ENCODE data around the gene PSME2. TPM values are rescaled to one million over a fixed set of nuclear protein-coding genes. Genes with fewer than 3 reads are reported as not detected.

PSME2 gene
- total and polyA plus RNA-seq, 2 of the 13 experiments (the other 11 are each of a cell fraction or from before 2014, with no cell fraction given), result 332 to 716 TPM

DNA sequence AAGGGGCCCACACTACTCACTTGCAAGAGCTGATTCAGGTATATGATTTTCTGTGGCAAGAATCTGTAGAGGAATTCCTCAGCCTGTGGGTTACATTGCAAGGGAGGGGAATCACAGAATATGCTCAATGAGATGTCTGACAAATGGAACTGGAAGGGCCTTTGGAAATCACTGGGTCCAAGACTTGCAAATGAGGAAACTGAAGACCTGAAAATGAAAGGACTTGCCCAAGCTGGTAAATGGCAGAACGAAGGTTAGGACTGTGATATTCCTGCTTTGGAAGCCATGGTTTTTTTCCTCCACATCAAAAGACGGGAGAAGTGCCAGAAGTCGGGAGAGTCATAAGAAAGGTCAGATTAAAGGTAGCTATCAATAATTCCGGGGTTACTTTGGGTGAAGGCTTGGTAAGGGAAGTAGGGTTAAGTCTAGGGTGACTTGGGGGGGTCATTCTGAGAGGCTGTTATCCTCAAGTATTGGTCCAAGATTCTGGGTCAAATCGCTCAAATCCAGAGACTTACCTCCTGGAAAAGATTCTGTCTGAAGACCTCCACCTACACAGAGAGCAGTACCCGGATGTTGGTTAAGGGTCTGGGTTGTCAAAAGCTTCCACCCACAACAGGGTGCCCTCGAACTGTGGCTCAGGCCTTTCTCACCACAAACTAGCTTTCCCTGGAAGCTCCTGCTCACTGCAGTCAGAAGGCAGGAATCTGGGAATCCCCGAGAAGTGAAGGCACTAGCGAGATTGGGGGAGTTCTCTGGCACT lies 539 bp downstream of the PSME2 start (continued):
- 0 out of 2 replicates have a peak, but pooled peaks have one; percentile 81 for TF ChIP-seq LBX2 (CRISPR knock-in tag; IDR thresholded peaks at IDR 0.05; ENCODE audit: borderline replicate concordance)
- no peak; the same call in 1 of the 2 replicates for TF ChIP-seq ESRRA (CRISPR knock-in tag; IDR thresholded peaks at IDR 0.05; ENCODE audit: low read depth)
- no peak for TF ChIP-seq ZNF224 (CRISPR knock-in tag; IDR thresholded peaks at IDR 0.05)
- TF ChIP-seq, protein P1, sequence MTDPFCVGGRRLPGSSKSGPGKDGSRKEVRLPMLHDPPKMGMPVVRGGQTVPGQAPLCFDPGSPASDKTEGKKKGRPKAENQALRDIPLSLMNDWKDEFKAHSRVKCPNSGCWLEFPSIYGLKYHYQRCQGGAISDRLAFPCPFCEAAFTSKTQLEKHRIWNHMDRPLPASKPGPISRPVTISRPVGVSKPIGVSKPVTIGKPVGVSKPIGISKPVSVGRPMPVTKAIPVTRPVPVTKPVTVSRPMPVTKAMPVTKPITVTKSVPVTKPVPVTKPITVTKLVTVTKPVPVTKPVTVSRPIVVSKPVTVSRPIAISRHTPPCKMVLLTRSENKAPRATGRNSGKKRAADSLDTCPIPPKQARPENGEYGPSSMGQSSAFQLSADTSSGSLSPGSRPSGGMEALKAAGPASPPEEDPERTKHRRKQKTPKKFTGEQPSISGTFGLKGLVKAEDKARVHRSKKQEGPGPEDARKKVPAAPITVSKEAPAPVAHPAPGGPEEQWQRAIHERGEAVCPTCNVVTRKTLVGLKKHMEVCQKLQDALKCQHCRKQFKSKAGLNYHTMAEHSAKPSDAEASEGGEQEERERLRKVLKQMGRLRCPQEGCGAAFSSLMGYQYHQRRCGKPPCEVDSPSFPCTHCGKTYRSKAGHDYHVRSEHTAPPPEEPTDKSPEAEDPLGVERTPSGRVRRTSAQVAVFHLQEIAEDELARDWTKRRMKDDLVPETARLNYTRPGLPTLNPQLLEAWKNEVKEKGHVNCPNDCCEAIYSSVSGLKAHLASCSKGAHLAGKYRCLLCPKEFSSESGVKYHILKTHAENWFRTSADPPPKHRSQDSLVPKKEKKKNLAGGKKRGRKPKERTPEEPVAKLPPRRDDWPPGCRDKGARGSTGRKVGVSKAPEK (CRISPR knock-in tag; IDR thresholded peaks at IDR 0.05; ENCODE audit: borderline replicate concordance), result no peak
- TF ChIP-seq, protein P2, sequence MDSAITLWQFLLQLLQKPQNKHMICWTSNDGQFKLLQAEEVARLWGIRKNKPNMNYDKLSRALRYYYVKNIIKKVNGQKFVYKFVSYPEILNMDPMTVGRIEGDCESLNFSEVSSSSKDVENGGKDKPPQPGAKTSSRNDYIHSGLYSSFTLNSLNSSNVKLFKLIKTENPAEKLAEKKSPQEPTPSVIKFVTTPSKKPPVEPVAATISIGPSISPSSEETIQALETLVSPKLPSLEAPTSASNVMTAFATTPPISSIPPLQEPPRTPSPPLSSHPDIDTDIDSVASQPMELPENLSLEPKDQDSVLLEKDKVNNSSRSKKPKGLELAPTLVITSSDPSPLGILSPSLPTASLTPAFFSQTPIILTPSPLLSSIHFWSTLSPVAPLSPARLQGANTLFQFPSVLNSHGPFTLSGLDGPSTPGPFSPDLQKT (CRISPR knock-in tag; IDR thresholded peaks at IDR 0.05; ENCODE audit: borderline replicate concordance), result no peak
- TF ChIP-seq PTBP1 (IDR thresholded peaks at IDR 0.05; ENCODE audit: low read depth, low read length, poor library complexity, severe bottlenecking), result no peak
- peak; percentile 75; the same call in 1 of the 2 replicates for TF ChIP-seq PAWR (CRISPR knock-in tag; IDR thresholded peaks at IDR 0.05; ENCODE audit: borderline replicate concordance)
- 0 out of 2 replicates have a peak, but pooled peaks have one; percentile 26 for TF ChIP-seq ZNF567 (CRISPR knock-in tag; IDR thresholded peaks at IDR 0.05; ENCODE audit: borderline replicate concordance)
- no peak for TF ChIP-seq SETDB1 (CRISPR knock-in tag; IDR thresholded peaks at IDR 0.05; ENCODE audit: borderline replicate concordance)
- TF ChIP-seq NR2F1 (CRISPR knock-in tag; IDR thresholded peaks at IDR 0.05), result peak in 1 of 2 experiments; percentile 46; a peak in 1 of 4 replicates
- TF ChIP-seq BRCA1 (CRISPR knock-in tag; IDR thresholded peaks at IDR 0.05), result peak; percentile 19; the same call in 1 of the 2 replicates
- TF ChIP-seq ZNF672 (CRISPR knock-in tag; IDR thresholded peaks at IDR 0.05), result no peak
- TF ChIP-seq FOSL1 (CRISPR knock-in tag; IDR thresholded peaks at IDR 0.05; ENCODE audit: borderline replicate concordance), result no peak
- peak; percentile 19 for TF ChIP-seq ARNT2 (CRISPR knock-in tag; IDR thresholded peaks at IDR 0.05; ENCODE audit: low read depth)
- TF ChIP-seq ZNF773 (CRISPR knock-in tag; IDR thresholded peaks at IDR 0.05; ENCODE audit: borderline replicate concordance), result no peak
- TF ChIP-seq AKNA (CRISPR knock-in tag; IDR thresholded peaks at IDR 0.05; ENCODE audit: borderline replicate concordance), result no peak
- TF ChIP-seq, protein P3, sequence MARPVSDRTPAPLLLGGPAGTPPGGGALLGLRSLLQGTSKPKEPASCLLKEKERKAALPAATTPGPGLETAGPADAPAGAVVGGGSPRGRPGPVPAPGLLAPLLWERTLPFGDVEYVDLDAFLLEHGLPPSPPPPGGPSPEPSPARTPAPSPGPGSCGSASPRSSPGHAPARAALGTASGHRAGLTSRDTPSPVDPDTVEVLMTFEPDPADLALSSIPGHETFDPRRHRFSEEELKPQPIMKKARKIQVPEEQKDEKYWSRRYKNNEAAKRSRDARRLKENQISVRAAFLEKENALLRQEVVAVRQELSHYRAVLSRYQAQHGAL (CRISPR knock-in tag; IDR thresholded peaks at IDR 0.05; ENCODE audit: not compliant biosample characterization), result no peak
